GM23248 (cell line): ENCODE results near the gene TNFAIP3. TPM values are rescaled to one million over a fixed set of nuclear protein-coding genes. Genes with fewer than 3 reads are reported as not detected.

Source experiments
- DNase-seq: peaks from one replicate; pipeline ENCODE4 v3.0.0-alpha.2; 2015
- H2AFZ ChIP-seq: fragments of 200-600 bp; sonication (generic); 2 replicates; pipeline ENCODE4 v1.6.1; 2016; ENCODE audit warnings: antibody characterized with exemption
- H3F3A ChIP-seq: fragments of 200-600 bp; sonication (generic); 2 replicates; pipeline ENCODE4 v1.6.1; 2016; ENCODE audit warnings: mild to moderate bottlenecking, antibody characterized with exemption, mixed run types; ENCODE audit not compliant: insufficient read depth
- H3K27ac ChIP-seq: fragments of 200-600 bp; sonication (generic); 2 replicates; pipeline ENCODE4 v1.5.1; 2016; ENCODE audit warnings: mild to moderate bottlenecking
- H3K27me3 ChIP-seq: fragments of 200-600 bp; sonication (generic); replicated peaks from 2 replicates; pipeline ENCODE4 v1.6.1; 2016; ENCODE audit warnings: mild to moderate bottlenecking; ENCODE audit not compliant: insufficient read depth
- H3K36me3 ChIP-seq: fragments of 200-600 bp; sonication (generic); 2 replicates; pipeline ENCODE4 v1.6.1; 2016; ENCODE audit warnings: low read depth, mild to moderate bottlenecking
- H3K4me1 ChIP-seq: fragments of 200-600 bp; sonication (generic); 2 replicates; pipeline ENCODE4 v1.6.1; 2016; ENCODE audit warnings: mild to moderate bottlenecking; ENCODE audit not compliant: insufficient read depth
- H3K4me2 ChIP-seq: fragments of 200-600 bp; sonication (generic); one replicate; pipeline ENCODE4 v1.6.1; 2016; ENCODE audit warnings: mild to moderate bottlenecking; ENCODE audit not compliant: unreplicated experiment
- H3K4me3 ChIP-seq: fragments of 200-600 bp; sonication (generic); 2 replicates; pipeline ENCODE4 v1.5.1; 2016; ENCODE audit warnings: mild to moderate bottlenecking
- H3K79me2 ChIP-seq: fragments of 200-600 bp; sonication (generic); 2 replicates; pipeline ENCODE4 v1.6.1; 2016; ENCODE audit warnings: mild to moderate bottlenecking; ENCODE audit not compliant: insufficient read depth
- H3K9ac ChIP-seq: fragments of 200-600 bp; sonication (generic); 2 replicates; pipeline ENCODE4 v1.6.1; 2016; ENCODE audit warnings: mild to moderate bottlenecking
- H3K9me2 ChIP-seq: fragments of 200-600 bp; sonication (generic); 2 replicates; pipeline ENCODE4 v1.6.1; 2016; ENCODE audit warnings: mixed run types, mild to moderate bottlenecking, moderate library complexity; ENCODE audit not compliant: insufficient read depth
- H3K9me3 ChIP-seq: fragments of 200-600 bp; sonication (generic); one replicate; pipeline ENCODE4 v1.6.1; 2017; ENCODE audit warnings: low read depth
- H4K20me1 ChIP-seq: fragments of 200-600 bp; sonication (generic); 2 replicates; pipeline ENCODE4 v1.6.0; 2016; ENCODE audit not compliant: insufficient read depth
- EZH2 ChIP-seq: fragments of 200-600 bp; sonication (generic); IDR thresholded peaks from 2 replicates; pipeline ENCODE4 v1.6.1; 2018; ENCODE audit warnings: antibody characterized with exemption, mild to moderate bottlenecking; ENCODE audit not compliant: insufficient read depth, poor library complexity, severe bottlenecking
- EZH2phosphoT487 ChIP-seq: fragments of 200-600 bp; sonication (generic); IDR thresholded peaks from 2 replicates; pipeline ENCODE4 v1.6.1; 2018; ENCODE audit warnings: antibody characterized with exemption, moderate library complexity, mild to moderate bottlenecking, low read depth; ENCODE audit not compliant: insufficient read depth
- WGBS, 2 experiments: methylation state at CpG; one replicate each; pipeline ENCODE4 v1.1.6; 2015 to 2017; ENCODE audit warnings: low lambda C conversion rate in 2 of 2, low coverage in 1 of 2; ENCODE audit errors: missing lambda C conversion rate in 2 of 2; 5-methylcytosine and 5-hydroxymethylcytosine counted together
- in situ Hi-C: fragments of 300-500 bp; cut with MboI; formaldehyde crosslinking; loops from 2 replicates; pipeline ENCODE4 v1.15.0; 2020
- polyA plus RNA-seq: library from polyadenylated mRNA; unstranded; fragments of >200 nt; fragmentation: Nextera tagmentation; extraction: Ambion mirVana; gene quantifications from 2 replicates; pipeline ENCODE4 v1.2.1, GENCODE V29; 2016
- total RNA-seq: library from RNA; depleted of rRNA; stranded (reverse); fragments of >200 nt; shearing (Covaris generic); gene quantifications from 2 replicates; pipeline ENCODE4 v1.2.3, GENCODE V29; 2014; rRNA removed

TNFAIP3 gene
- total and polyA plus RNA-seq, 2 experiments from 2014 or later: 2.7 to 6.3 TPM

GRCh38 chr6:137928286-137928685 is 61.2 kb downstream of the TNFAIP3 start:
- H3K36me3 ChIP-seq: no peaks in the 10 kb centered on the region
- WGBS, 2 experiments: 71% methylated on average over 2 of the region's 2 CpGs
- H2AFZ ChIP-seq: no peak overlapping the region
- no peak for DNase-seq
- H3K79me2 ChIP-seq: no peaks in the 10 kb centered on the region
- H4K20me1 ChIP-seq: no peaks in the 10 kb centered on the region
- no peaks in the 10 kb centered on the region for H3K27me3 ChIP-seq
- H3K9me2 ChIP-seq: no peaks in the 10 kb centered on the region
- H3K27ac ChIP-seq: no peak overlapping the region
- TF ChIP-seq EZH2phosphoT487: no peak
- no peak for TF ChIP-seq EZH2
- in situ Hi-C loops: no loop called here
- H3K4me2 ChIP-seq: no peak overlapping the region
- no peak overlapping the region for H3K4me3 ChIP-seq
- H3K9me3 ChIP-seq: no peaks in the 10 kb centered on the region
- H3K4me1 ChIP-seq: peaks cover 49% of the 10 kb centered on the region
- H3F3A ChIP-seq: peaks cover 28% of the 10 kb centered on the region
- no peak overlapping the region for H3K9ac ChIP-seq

GRCh38 chr6:137931849-137932465 is 64.9 kb downstream of the TNFAIP3 start:
- H3K79me2 ChIP-seq: no peaks in the 10 kb centered on the region
- peak overlapping the region; percentile 9 for H3K4me2 ChIP-seq
- H3K4me1 ChIP-seq: peaks cover 40% of the 10 kb centered on the region
- H3K36me3 ChIP-seq: no peaks in the 10 kb centered on the region
- no peak overlapping the region for H2AFZ ChIP-seq
- no peak overlapping the region for H3K4me3 ChIP-seq
- DNase-seq: peak; percentile 58
- WGBS, 2 experiments: 73 to 76% methylated on average over 6 of the region's 6 CpGs
- H3K9me2 ChIP-seq: no peaks in the 10 kb centered on the region
- no peak overlapping the region for H3K27ac ChIP-seq
- H3K9ac ChIP-seq: no peak overlapping the region
- in situ Hi-C loops: no loop called here
- H3K9me3 ChIP-seq: no peaks in the 10 kb centered on the region
- peaks cover 23% of the 10 kb centered on the region for H3F3A ChIP-seq
- no peaks in the 10 kb centered on the region for H3K27me3 ChIP-seq
- no peaks in the 10 kb centered on the region for H4K20me1 ChIP-seq
- TF ChIP-seq EZH2phosphoT487: no peak
- TF ChIP-seq EZH2: no peak

Other genes with a start within 250 kb of the TNFAIP3 start
- 24.8 and 28.5 TPM in 2 replicates for gene PERP, start 240.2 kb downstream of the TNFAIP3 start, total RNA-seq
- 45.3 and 45.7 TPM in 2 replicates for gene PERP, start 240.2 kb downstream of the TNFAIP3 start, polyA plus RNA-seq